GM21423 (cell line): ENCODE results near the gene SLC2A6.
A peak's percentile ranks its signal among the peaks of the same experiment; 100 is the strongest.

Experiments
- ATAC-seq: cut with Tn5 transposase; IDR thresholded peaks from one replicate; pipeline ENCODE4 v1.9.1; 2021; ENCODE audit warnings: mild to moderate bottlenecking, moderate library complexity; ENCODE audit not compliant: unreplicated experiment

SLC2A6 gene

GRCh38 chr9:133478851-133479711 is at the start of gene SLC2A6:
TSS of gene SLC2A6 (minus strand) at chr9:133479099. CDS start at chr9:133479059, 40 bp downstream.
- ATAC-seq: peak; percentile 84

GRCh38 chr9:133528001-133528875 is 49.3 kb upstream of the SLC2A6 start:
- no peak for ATAC-seq

GRCh38 chr9:133527444-133527920 is 48.6 kb upstream of the SLC2A6 start:
- ATAC-seq: no peak

GRCh38 chr9:133526721-133527321 is 47.9 kb upstream of the SLC2A6 start:
- no peak for ATAC-seq

GRCh38 chr9:133525677-133526076 is 46.8 kb upstream of the SLC2A6 start:
- ATAC-seq: no peak

- ATAC-seq: no peak
These were observed 45.9 kb upstream of the SLC2A6 start, which contains the start of gene MYMK for GRCh38 chr9:133524679-133525228. TSS of gene MYMK (minus strand) at chr9:133524959. CDS start at chr9:133524844, 115 bp downstream.

- no peak for ATAC-seq
These were observed 45.2 kb upstream of the SLC2A6 start for GRCh38 chr9:133524146-133524545.

GRCh38 chr9:133523106-133523505 is 44.2 kb upstream of the SLC2A6 start:
- no peak for ATAC-seq

GRCh38 chr9:133522073-133522910 is 43.4 kb upstream of the SLC2A6 start:
- no peak for ATAC-seq

- ATAC-seq: no peak
These were observed 42.5 kb upstream of the SLC2A6 start for GRCh38 chr9:133521122-133522072.

GRCh38 chr9:133520121-133520835 is 41.4 kb upstream of the SLC2A6 start:
- ATAC-seq: no peak

- ATAC-seq: no peak
These were observed 40.8 kb upstream of the SLC2A6 start for GRCh38 chr9:133519693-133520092.

- ATAC-seq: no peak
These were observed 40.0 kb upstream of the SLC2A6 start for GRCh38 chr9:133518706-133519449.

GRCh38 chr9:133518200-133518599 is 39.3 kb upstream of the SLC2A6 start:
- no peak for ATAC-seq

GRCh38 chr9:133517711-133518110 is 38.8 kb upstream of the SLC2A6 start:
- no peak for ATAC-seq

- no peak for ATAC-seq
These were observed 38.1 kb upstream of the SLC2A6 start for GRCh38 chr9:133516961-133517350.

- no peak for ATAC-seq
These were observed 37.5 kb upstream of the SLC2A6 start for GRCh38 chr9:133516256-133516960.
